NK-92 (cell line): ENCODE data around the gene ARID5B.

Source experiments
- DNase-seq: peaks from one replicate; lab custom pipeline; 2025; ENCODE audit not compliant: unreplicated experiment; lab: John Stamatoyannopoulos, UW

ARID5B gene

GRCh38 chr10:61933859-61934555 lies 32.5 kb downstream of the ARID5B start:
- DNase-seq, result no peak

- DNase-seq, result no peak
Observed at GRCh38 chr10:61935077-61935476, 33.6 kb downstream of the ARID5B start.

GRCh38 chr10:61936770-61937169 lies 35.3 kb downstream of the ARID5B start:
- no peak for DNase-seq

- DNase-seq, result no peak
Observed at GRCh38 chr10:61937631-61938351, 36.3 kb downstream of the ARID5B start.

GRCh38 chr10:61939902-61940301 lies 38.4 kb downstream of the ARID5B start:
- DNase-seq, result no peak

GRCh38 chr10:61941202-61941681 lies 39.7 kb downstream of the ARID5B start:
- DNase-seq, result no peak

- no peak for DNase-seq
Observed at GRCh38 chr10:61942604-61943461, 41.3 kb downstream of the ARID5B start.

- no peak for DNase-seq
Observed at GRCh38 chr10:61943674-61944378, 42.3 kb downstream of the ARID5B start.

- DNase-seq, result no peak
Observed at GRCh38 chr10:61944410-61945147, 43.1 kb downstream of the ARID5B start.

- DNase-seq, result no peak
Observed at GRCh38 chr10:61949687-61950086, 48.2 kb downstream of the ARID5B start.

- no peak for DNase-seq
Observed at GRCh38 chr10:61950449-61951143, 49.1 kb downstream of the ARID5B start.

GRCh38 chr10:61951144-61951483 lies 49.6 kb downstream of the ARID5B start:
- DNase-seq, result no peak

GRCh38 chr10:61952028-61952674 lies 50.7 kb downstream of the ARID5B start:
- DNase-seq, result no peak

GRCh38 chr10:61953183-61953582 lies 51.7 kb downstream of the ARID5B start:
- DNase-seq, result no peak

GRCh38 chr10:61957806-61958205 lies 56.3 kb downstream of the ARID5B start:
- no peak for DNase-seq

GRCh38 chr10:61958311-61958710 lies 56.8 kb downstream of the ARID5B start:
- DNase-seq, result no peak

- DNase-seq, result no peak
Observed at GRCh38 chr10:61958805-61959204, 57.3 kb downstream of the ARID5B start.

GRCh38 chr10:61959814-61960213 lies 58.3 kb downstream of the ARID5B start:
- no peak for DNase-seq

GRCh38 chr10:61960396-61961120 lies 59.1 kb downstream of the ARID5B start:
- no peak for DNase-seq
